ENCODE results near the gene ABCC11.
"Not testable (repeated sequence)": the region's sequence is repeated elsewhere in the genome, so short reads cannot be mapped to it uniquely, and the experiment has no call there.

The ABCC11 gene

DNA sequence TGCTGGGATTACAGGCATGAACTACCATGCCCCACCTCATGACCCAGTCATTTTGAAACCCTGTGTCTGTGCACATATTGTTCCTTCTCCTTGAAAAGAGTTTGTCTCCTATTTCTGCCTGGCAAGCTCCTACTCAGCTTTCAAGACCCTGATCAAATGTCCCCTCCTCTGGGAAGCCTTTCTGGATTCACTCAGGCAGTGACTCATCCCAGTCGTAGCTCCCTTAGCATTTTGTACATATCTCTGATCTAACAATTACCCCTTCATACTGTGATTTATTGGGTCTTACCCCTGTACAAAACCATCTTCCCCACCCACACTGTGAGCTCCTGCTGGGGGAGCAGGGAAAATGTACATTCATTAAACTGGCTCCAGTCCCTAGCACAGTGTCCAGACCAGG is 73.5 kb downstream of the ABCC11 start:
- TF ChIP-seq L3MBTL2 (conservative IDR thresholded peaks at IDR 0.05), result no peak
- no peak for TF ChIP-seq ELF4 (IDR thresholded peaks at IDR 0.05)
- no peak for TF ChIP-seq PKNOX1 (IDR thresholded peaks at IDR 0.05)
- no peak for TF ChIP-seq FOXA1 (IDR thresholded peaks at IDR 0.05)
- no peak for TF ChIP-seq FOXK2 (IDR thresholded peaks at IDR 0.05)
- no peak for TF ChIP-seq ARNT (IDR thresholded peaks at IDR 0.05)
- no peak for TF ChIP-seq ZNF384 (IDR thresholded peaks at IDR 0.05)
- no peak for TF ChIP-seq BHLHE40 (IDR thresholded peaks at IDR 0.05; ENCODE audit: borderline replicate concordance)
- TF ChIP-seq SUZ12 (IDR thresholded peaks at IDR 0.05), result no peak
- no peak for TF ChIP-seq FOXM1 (IDR thresholded peaks at IDR 0.05; ENCODE audit: borderline replicate concordance)
- TF ChIP-seq SP1 (IDR thresholded peaks at IDR 0.05), result no peak
- TF ChIP-seq LEF1 (IDR thresholded peaks at IDR 0.05; ENCODE audit: borderline replicate concordance), result no peak
- TF ChIP-seq TARDBP (IDR thresholded peaks at IDR 0.05), result no peak
- no peak for TF ChIP-seq CTBP1 (IDR thresholded peaks at IDR 0.05; ENCODE audit: borderline replicate concordance)
- TF ChIP-seq HDGF (IDR thresholded peaks at IDR 0.05; ENCODE audit: borderline replicate concordance), result no peak
- TF ChIP-seq NFRKB (IDR thresholded peaks at IDR 0.05), result no peak
- ChIA-PET POLR2A (no interaction called here), CTCF (interaction anchor here (0.6 to 1.9 kb wide), 4 partner anchors 9 to 488 kb away, joined by 3 to 6 read pairs (median 3); no protein-coding TSS in a partner anchor)
- no peak for DNase-seq (ENCODE audit: extremely low spot score)

DNA sequence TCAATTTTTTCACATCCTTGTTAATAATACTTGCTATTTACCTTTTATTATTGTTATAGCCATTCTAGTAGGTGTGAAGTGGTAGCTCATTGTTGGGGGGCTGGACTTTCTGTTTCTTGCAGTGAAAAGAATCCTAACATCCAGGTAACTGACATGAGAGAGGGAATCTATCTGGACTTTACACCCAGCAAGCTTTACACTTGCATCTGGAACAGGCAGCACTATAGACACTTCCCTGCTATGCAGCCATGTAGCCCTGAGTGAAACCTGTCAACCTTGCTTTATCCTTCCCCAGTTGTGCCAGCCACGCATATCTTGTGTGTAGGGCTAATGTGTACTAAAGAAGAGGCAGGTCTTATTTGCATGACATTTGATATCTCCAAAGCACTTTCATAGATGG is 74.7 kb downstream of the ABCC11 start:
- ChIA-PET CTCF (interaction anchor here (0.9 kb wide), 1 partner anchor 458 kb away, joined by 4 read pairs; no protein-coding TSS in a partner anchor), POLR2A (no interaction called here)
- no peak for TF ChIP-seq ARNT (IDR thresholded peaks at IDR 0.05)
- no peak for TF ChIP-seq BHLHE40 (IDR thresholded peaks at IDR 0.05; ENCODE audit: borderline replicate concordance)
- TF ChIP-seq FOXK2 (IDR thresholded peaks at IDR 0.05), result no peak
- no peak for TF ChIP-seq HDGF (IDR thresholded peaks at IDR 0.05; ENCODE audit: borderline replicate concordance)
- no peak for TF ChIP-seq SUZ12 (IDR thresholded peaks at IDR 0.05)
- no peak for TF ChIP-seq FOXA1 (IDR thresholded peaks at IDR 0.05)
- no peak for TF ChIP-seq LEF1 (IDR thresholded peaks at IDR 0.05; ENCODE audit: borderline replicate concordance)
- TF ChIP-seq PKNOX1 (IDR thresholded peaks at IDR 0.05), result no peak
- TF ChIP-seq FOXM1 (IDR thresholded peaks at IDR 0.05; ENCODE audit: borderline replicate concordance), result no peak
- no peak for TF ChIP-seq ZNF384 (IDR thresholded peaks at IDR 0.05)
- TF ChIP-seq CTBP1 (IDR thresholded peaks at IDR 0.05; ENCODE audit: borderline replicate concordance), result no peak
- no peak for DNase-seq (ENCODE audit: extremely low spot score)

- ChIA-PET POLR2A (no interaction called here), CTCF (no interaction called here)
- no peak for DNase-seq (ENCODE audit: extremely low spot score)
- no peak for TF ChIP-seq HDGF (IDR thresholded peaks at IDR 0.05; ENCODE audit: borderline replicate concordance)
- TF ChIP-seq ZNF384 (IDR thresholded peaks at IDR 0.05), result no peak
- TF ChIP-seq SUZ12 (IDR thresholded peaks at IDR 0.05), result no peak
These were observed 77.4 kb downstream of the ABCC11 start for GRCh38 chr16:48169896-48170295.

- ChIA-PET CTCF (no interaction called here), POLR2A (no interaction called here)
- TF ChIP-seq LEF1 (IDR thresholded peaks at IDR 0.05; ENCODE audit: borderline replicate concordance), result no peak
- TF ChIP-seq NFRKB (IDR thresholded peaks at IDR 0.05), result no peak
- no peak for TF ChIP-seq ELF4 (IDR thresholded peaks at IDR 0.05)
- no peak for TF ChIP-seq TARDBP (IDR thresholded peaks at IDR 0.05)
- no peak for TF ChIP-seq SUZ12 (IDR thresholded peaks at IDR 0.05)
- no peak for TF ChIP-seq HDGF (IDR thresholded peaks at IDR 0.05; ENCODE audit: borderline replicate concordance)
- no peak for TF ChIP-seq FOXA1 (IDR thresholded peaks at IDR 0.05)
- no peak for TF ChIP-seq PKNOX1 (IDR thresholded peaks at IDR 0.05)
- no peak for TF ChIP-seq ARNT (IDR thresholded peaks at IDR 0.05)
- no peak for TF ChIP-seq FOXM1 (IDR thresholded peaks at IDR 0.05; ENCODE audit: borderline replicate concordance)
- no peak for TF ChIP-seq CTBP1 (IDR thresholded peaks at IDR 0.05; ENCODE audit: borderline replicate concordance)
- TF ChIP-seq L3MBTL2 (conservative IDR thresholded peaks at IDR 0.05), result no peak
- TF ChIP-seq ZNF384 (IDR thresholded peaks at IDR 0.05), result no peak
- no peak for TF ChIP-seq SP1 (IDR thresholded peaks at IDR 0.05)
- no peak for TF ChIP-seq FOXK2 (IDR thresholded peaks at IDR 0.05)
- TF ChIP-seq BHLHE40 (IDR thresholded peaks at IDR 0.05; ENCODE audit: borderline replicate concordance), result no peak
- DNase-seq (ENCODE audit: extremely low spot score), result no peak
These were observed 79.3 kb downstream of the ABCC11 start for GRCh38 chr16:48168075-48168474.

DNA sequence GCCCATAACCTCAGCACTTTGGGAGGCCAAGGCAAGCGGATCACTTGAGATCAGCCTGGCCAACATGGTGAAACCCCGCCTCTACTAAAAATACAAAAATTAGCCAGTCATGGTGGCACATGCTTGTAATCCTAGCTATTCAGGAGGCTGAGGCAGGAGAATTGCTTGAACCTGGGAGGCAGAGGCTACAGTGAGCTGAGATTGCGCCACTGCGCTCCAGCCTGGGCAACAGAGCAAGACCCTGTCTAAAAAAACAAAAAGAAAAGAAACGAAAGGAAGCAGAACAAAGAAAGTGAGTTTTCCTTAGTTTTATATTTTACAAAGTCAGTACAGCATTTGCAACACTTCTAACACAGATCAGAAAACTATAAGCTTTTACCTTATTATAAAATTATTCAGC is 80.7 kb downstream of the ABCC11 start:
- DNase-seq (ENCODE audit: extremely low spot score), result not testable (repeated sequence)
- CTCF ChIA-PET, result interaction anchor here (1.0 kb wide), 1 partner anchor 1312 kb away, joined by 3 read pairs; no protein-coding TSS in a partner anchor
- POLR2A ChIA-PET, result interaction anchor here (0.5 kb wide), 1 partner anchor 1138 kb away, joined by 3 read pairs; no protein-coding TSS in a partner anchor

GRCh38 chr16:48165961-48166578 is 81.3 kb downstream of the ABCC11 start:
- DNase-seq (ENCODE audit: extremely low spot score), result no peak
- CTCF ChIA-PET, result interaction anchor here (0.6 to 1.0 kb wide), 3 partner anchors 11 to 1312 kb away, joined by 3 to 5 read pairs (median 3); no protein-coding TSS in a partner anchor

More at GRCh38 chr16:48165961-48166578, 81.3 kb downstream of the ABCC11 start:
- POLR2A ChIA-PET, result interaction anchor here (0.5 kb wide), 1 partner anchor 1138 kb away, joined by 3 read pairs; no protein-coding TSS in a partner anchor
- TF ChIP-seq CTBP1 (IDR thresholded peaks at IDR 0.05; ENCODE audit: borderline replicate concordance) (no peak), ELF4 (IDR thresholded peaks at IDR 0.05) (no peak), ZNF384 (IDR thresholded peaks at IDR 0.05) (no peak), ARNT (IDR thresholded peaks at IDR 0.05) (no peak), FOXM1 (IDR thresholded peaks at IDR 0.05; ENCODE audit: borderline replicate concordance) (no peak), NFRKB (IDR thresholded peaks at IDR 0.05) (no peak), SP1 (IDR thresholded peaks at IDR 0.05) (no peak), FOXA1 (IDR thresholded peaks at IDR 0.05) (no peak), LEF1 (IDR thresholded peaks at IDR 0.05; ENCODE audit: borderline replicate concordance) (no peak), SUZ12 (IDR thresholded peaks at IDR 0.05) (no peak), TARDBP (IDR thresholded peaks at IDR 0.05) (no peak), HDGF (IDR thresholded peaks at IDR 0.05; ENCODE audit: borderline replicate concordance) (no peak), L3MBTL2 (conservative IDR thresholded peaks at IDR 0.05) (no peak), BHLHE40 (IDR thresholded peaks at IDR 0.05; ENCODE audit: borderline replicate concordance) (no peak), PKNOX1 (IDR thresholded peaks at IDR 0.05) (no peak)
